ENCODE data around the gene OSBPL10. TPM values are rescaled to one million over a fixed set of nuclear protein-coding genes. Genes with fewer than 3 reads are reported as not detected.

OSBPL10 gene
- total and polyA plus RNA-seq, 4 donors: 3.9 to 33.0 (median 13.1) TPM

DNA sequence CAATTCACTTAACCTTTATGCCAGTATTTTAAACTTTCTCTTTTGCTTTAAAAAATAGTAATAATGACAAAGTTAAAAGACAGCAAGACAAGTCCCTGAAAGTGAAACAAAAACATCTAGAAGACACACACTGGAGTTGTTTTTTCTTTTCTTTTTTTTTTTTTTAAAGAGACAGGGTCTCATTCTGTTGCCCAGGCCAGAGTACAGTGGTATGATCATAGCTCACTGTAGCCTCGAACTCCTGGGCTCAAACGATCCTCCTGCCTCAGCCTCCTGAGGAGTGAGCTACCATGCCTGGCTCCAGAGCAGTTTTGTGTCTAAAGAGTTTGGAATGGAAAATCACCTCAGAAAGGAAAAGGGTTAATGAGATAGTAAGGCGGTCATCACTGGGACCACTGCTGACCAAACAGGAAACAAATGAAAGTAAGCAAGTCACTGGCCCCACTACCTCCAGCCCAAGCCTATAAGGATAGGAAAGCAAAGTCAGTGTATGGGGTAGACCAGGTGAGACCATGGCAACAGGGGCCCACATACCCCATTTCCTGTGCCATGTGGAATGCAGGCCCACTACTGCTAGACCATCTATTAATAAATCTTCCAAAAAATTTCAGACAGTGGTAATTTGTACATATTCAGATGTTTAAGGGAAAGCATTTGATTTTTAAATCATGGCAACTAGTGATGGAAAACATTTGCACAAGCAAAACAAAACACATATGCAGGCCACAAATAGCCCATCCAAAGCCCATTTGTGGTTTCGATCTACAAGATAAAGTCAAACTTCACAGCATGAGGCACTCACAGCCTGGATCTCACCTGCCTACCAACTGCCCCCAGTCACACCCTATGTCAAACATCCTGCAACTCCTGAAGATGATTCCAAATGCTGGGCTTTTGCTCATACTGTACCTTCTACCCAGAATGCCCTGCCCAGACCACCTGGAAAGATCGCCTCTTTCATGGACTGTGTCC, 62.6 kb downstream of the OSBPL10 start:
- Histone ChIP-seq H3K9ac (ENCODE audit: insufficient read depth in 1 of 2, low read length in 2 of 2) (no peak overlapping the region), H3K4me1 (ENCODE audit: control insufficient read depth in 5 of 5, insufficient read depth in 5 of 5, low read length in 5 of 5) (peaks cover 1 to 18% (median 8%) of the 10 kb centered on the region in 5 donors), H3K27ac (ENCODE audit: low read depth in 1 of 2, low read length in 1 of 2) (peak overlapping the region in 1 of 2 donors; percentile 53), H3K9me3 (ENCODE audit: control insufficient read depth in 4 of 4, insufficient read depth in 3 of 4, low read length in 3 of 4) (peaks cover 2 to 8% (median 5%) of the 10 kb centered on the region in 4 donors), H3K27me3 (ENCODE audit: control insufficient read depth in 3 of 3, insufficient read depth in 3 of 3, low read length in 2 of 3) (no peaks in the 10 kb centered on the region), H3K4me3 (no peak overlapping the region), H3K36me3 (ENCODE audit: control insufficient read depth in 4 of 4, insufficient read depth in 4 of 4, low read length in 4 of 4) (peaks cover 0 to 7% (median 0%) of the 10 kb centered on the region in 4 donors)
- ATAC-seq (ENCODE audit: insufficient read depth, low FRiP score) (no peak), DNase-seq (peak in 1 of 3 donors; percentile 49)
- 70 to 77% methylated on average over 5 of the region's 5 CpGs for WGBS, 2 donors
- TF ChIP-seq, protein P1, sequence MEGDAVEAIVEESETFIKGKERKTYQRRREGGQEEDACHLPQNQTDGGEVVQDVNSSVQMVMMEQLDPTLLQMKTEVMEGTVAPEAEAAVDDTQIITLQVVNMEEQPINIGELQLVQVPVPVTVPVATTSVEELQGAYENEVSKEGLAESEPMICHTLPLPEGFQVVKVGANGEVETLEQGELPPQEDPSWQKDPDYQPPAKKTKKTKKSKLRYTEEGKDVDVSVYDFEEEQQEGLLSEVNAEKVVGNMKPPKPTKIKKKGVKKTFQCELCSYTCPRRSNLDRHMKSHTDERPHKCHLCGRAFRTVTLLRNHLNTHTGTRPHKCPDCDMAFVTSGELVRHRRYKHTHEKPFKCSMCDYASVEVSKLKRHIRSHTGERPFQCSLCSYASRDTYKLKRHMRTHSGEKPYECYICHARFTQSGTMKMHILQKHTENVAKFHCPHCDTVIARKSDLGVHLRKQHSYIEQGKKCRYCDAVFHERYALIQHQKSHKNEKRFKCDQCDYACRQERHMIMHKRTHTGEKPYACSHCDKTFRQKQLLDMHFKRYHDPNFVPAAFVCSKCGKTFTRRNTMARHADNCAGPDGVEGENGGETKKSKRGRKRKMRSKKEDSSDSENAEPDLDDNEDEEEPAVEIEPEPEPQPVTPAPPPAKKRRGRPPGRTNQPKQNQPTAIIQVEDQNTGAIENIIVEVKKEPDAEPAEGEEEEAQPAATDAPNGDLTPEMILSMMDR (IDR thresholded peaks at IDR 0.05; ENCODE audit: control extremely low read depth, extremely low read depth): no peak

GRCh38 chr3:31917303-31918005, 63.6 kb downstream of the OSBPL10 start:
- WGBS, 2 donors: 40 to 59% methylated on average over 3 of the region's 3 CpGs
- Histone ChIP-seq H3K27ac (ENCODE audit: low read depth in 1 of 2, low read length in 1 of 2) (no peak overlapping the region), H3K36me3 (ENCODE audit: control insufficient read depth in 4 of 4, insufficient read depth in 4 of 4, low read length in 4 of 4) (peaks cover 0 to 7% (median 0%) of the 10 kb centered on the region in 4 donors), H3K9me3 (ENCODE audit: control insufficient read depth in 4 of 4, insufficient read depth in 3 of 4, low read length in 3 of 4) (peaks cover 2 to 8% (median 5%) of the 10 kb centered on the region in 4 donors), H3K27me3 (ENCODE audit: control insufficient read depth in 3 of 3, insufficient read depth in 3 of 3, low read length in 2 of 3) (no peaks in the 10 kb centered on the region), H3K9ac (ENCODE audit: insufficient read depth in 1 of 2, low read length in 2 of 2) (peak overlapping the region in 1 of 2 donors; percentile 63), H3K4me1 (ENCODE audit: control insufficient read depth in 5 of 5, insufficient read depth in 5 of 5, low read length in 5 of 5) (peaks cover 1 to 10% (median 8%) of the 10 kb centered on the region in 5 donors), H3K4me3 (no peak overlapping the region)
- DNase-seq (peak in 1 of 3 donors; percentile 37), ATAC-seq (ENCODE audit: insufficient read depth, low FRiP score) (no peak)
- TF ChIP-seq, protein P1 (IDR thresholded peaks at IDR 0.05; ENCODE audit: control extremely low read depth, extremely low read depth): no peak

DNA sequence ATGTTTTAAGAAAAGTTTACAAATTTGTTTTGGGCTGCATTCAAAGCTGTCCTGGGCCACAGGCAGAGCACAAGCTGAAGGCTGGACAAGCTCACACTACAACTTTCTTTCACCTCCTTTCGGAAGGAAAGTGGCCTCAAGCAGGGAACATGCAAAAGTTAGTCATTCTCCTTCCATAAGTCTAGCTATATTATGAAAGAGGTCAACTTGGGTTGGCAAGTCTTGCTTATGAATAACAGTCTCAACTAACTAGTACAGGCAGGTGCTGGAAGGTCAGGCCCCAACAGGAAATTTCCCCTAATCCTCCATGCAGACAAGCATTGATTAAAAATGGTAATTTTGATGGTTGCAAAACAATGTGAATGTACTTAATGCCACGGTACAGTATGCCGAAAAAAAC, 69.4 kb downstream of the OSBPL10 start:
- H3K9me3 ChIP-seq (ENCODE audit: control insufficient read depth in 4 of 4, insufficient read depth in 3 of 4, low read length in 3 of 4): no peaks in the 10 kb centered on the region
- H3K27ac ChIP-seq (ENCODE audit: low read depth in 1 of 2, low read length in 1 of 2): no peak overlapping the region
- no peak for DNase-seq
- H3K4me1 ChIP-seq (ENCODE audit: control insufficient read depth in 5 of 5, insufficient read depth in 5 of 5, low read length in 5 of 5): no peaks in the 10 kb centered on the region
- H3K36me3 ChIP-seq (ENCODE audit: control insufficient read depth in 4 of 4, insufficient read depth in 4 of 4, low read length in 4 of 4): no peaks in the 10 kb centered on the region
- no peak overlapping the region for H3K9ac ChIP-seq (ENCODE audit: insufficient read depth in 1 of 2, low read length in 2 of 2)
- H3K27me3 ChIP-seq (ENCODE audit: control insufficient read depth in 3 of 3, insufficient read depth in 3 of 3, low read length in 2 of 3): no peaks in the 10 kb centered on the region
- 94 to 95% methylated on average over 3 of the region's 3 CpGs for WGBS, 2 donors
- no peak overlapping the region for H3K4me3 ChIP-seq
- no peak for ATAC-seq (ENCODE audit: insufficient read depth, low FRiP score)
- TF ChIP-seq, protein P1 (IDR thresholded peaks at IDR 0.05; ENCODE audit: control extremely low read depth, extremely low read depth): no peak
